ENCODE measurements around the gene NKD1.

Gene NKD1

DNA sequence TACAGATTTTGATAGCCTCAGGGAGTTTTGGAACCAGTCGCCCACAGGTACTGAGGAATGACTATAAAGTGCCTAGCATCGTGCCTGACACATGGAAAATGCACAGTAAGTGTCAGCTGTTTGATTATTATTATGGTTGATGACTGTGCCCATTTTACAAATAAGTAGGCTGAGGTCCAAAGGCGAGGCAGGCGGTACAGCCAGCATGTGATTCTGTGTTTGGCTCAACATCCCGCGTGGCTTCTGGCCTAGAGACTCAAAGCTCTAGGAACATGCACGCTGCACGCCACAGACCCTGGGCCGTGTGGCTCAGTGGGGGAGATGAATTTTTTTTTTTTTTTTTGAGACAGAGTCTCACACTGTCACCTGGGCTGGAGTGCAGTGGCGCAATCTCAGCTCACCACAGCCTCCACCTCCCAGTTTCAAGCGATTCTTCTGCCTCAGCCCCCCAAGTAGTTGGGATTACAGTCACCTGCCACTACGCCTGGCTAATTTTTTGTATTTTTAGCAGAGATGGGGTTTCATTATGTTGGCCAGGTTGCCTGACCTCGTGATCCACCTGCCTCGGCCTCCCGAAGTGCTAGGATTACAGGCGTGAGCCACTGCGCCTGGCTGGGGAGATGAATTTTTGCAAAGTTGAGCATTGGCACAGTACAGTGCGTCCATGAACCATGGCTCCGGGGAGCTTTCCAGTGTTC lies 57.7 kb downstream of the NKD1 start:
- Histone ChIP-seq H3K9me3 (ENCODE audit: control insufficient read depth in 1 of 2, low read length in 2 of 2) (no peaks in the 10 kb centered on the region), H3K27ac (ENCODE audit: low read length) (no peak overlapping the region), H3K36me3 (ENCODE audit: control insufficient read depth in 1 of 2, insufficient read depth in 2 of 2, low read length in 2 of 2) (no peaks in the 10 kb centered on the region), H3K4me1 (ENCODE audit: control insufficient read depth in 1 of 2, insufficient read depth in 2 of 2, low read length in 2 of 2) (peaks cover 9 to 81% of the 10 kb centered on the region in 2 donors), H3K27me3 (ENCODE audit: low read depth, low read length) (no peaks in the 10 kb centered on the region), H3K4me3 (ENCODE audit: low read depth in 1 of 2, low read length in 2 of 2) (no peak overlapping the region)

- H3K4me3 ChIP-seq (ENCODE audit: low read depth in 1 of 2, low read length in 2 of 2) = no peak overlapping the region
- H3K36me3 ChIP-seq (ENCODE audit: control insufficient read depth in 1 of 2, insufficient read depth in 2 of 2, low read length in 2 of 2) = no peaks in the 10 kb centered on the region
- no peaks in the 10 kb centered on the region for H3K27me3 ChIP-seq (ENCODE audit: low read depth, low read length)
- no peak overlapping the region for H3K27ac ChIP-seq (ENCODE audit: low read length)
- H3K9me3 ChIP-seq (ENCODE audit: control insufficient read depth in 1 of 2, low read length in 2 of 2) = no peaks in the 10 kb centered on the region
- peaks cover 9 to 82% of the 10 kb centered on the region in 2 donors for H3K4me1 ChIP-seq (ENCODE audit: control insufficient read depth in 1 of 2, insufficient read depth in 2 of 2, low read length in 2 of 2)
These were observed 58.3 kb downstream of the NKD1 start for GRCh38 chr16:50606431-50607050.

DNA sequence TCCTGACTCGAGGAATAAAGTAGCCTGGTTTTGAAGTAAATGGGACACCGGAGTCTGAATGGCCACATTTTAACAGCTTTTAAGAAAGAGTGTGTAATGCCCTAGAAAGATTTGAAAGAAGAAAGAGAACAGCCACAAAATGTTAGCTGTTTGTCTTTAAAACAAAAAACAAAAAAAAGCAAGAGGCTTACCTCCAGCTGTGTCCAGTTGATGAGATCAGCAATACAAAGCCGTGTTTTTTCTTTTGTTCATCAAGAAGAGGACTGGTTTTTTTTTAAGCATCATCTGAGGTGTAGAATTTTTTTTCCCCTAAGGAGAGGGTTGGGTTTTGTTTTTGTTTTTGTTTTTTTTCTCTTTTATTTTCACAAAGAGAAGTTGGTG lies 58.8 kb downstream of the NKD1 start:
- Histone ChIP-seq H3K4me3 (ENCODE audit: low read depth in 1 of 2, low read length in 2 of 2) (no peak overlapping the region), H3K36me3 (ENCODE audit: control insufficient read depth in 1 of 2, insufficient read depth in 2 of 2, low read length in 2 of 2) (no peaks in the 10 kb centered on the region), H3K9me3 (ENCODE audit: control insufficient read depth in 1 of 2, low read length in 2 of 2) (no peaks in the 10 kb centered on the region), H3K4me1 (ENCODE audit: control insufficient read depth in 1 of 2, insufficient read depth in 2 of 2, low read length in 2 of 2) (peaks cover 7 to 82% of the 10 kb centered on the region in 2 donors), H3K27me3 (ENCODE audit: low read depth, low read length) (no peaks in the 10 kb centered on the region), H3K27ac (ENCODE audit: low read length) (no peak overlapping the region)

GRCh38 chr16:50607447-50607846 lies 59.3 kb downstream of the NKD1 start:
- H3K4me3 ChIP-seq (ENCODE audit: low read depth in 1 of 2, low read length in 2 of 2) = no peak overlapping the region
- H3K27me3 ChIP-seq (ENCODE audit: low read depth, low read length) = no peaks in the 10 kb centered on the region
- no peak overlapping the region for H3K27ac ChIP-seq (ENCODE audit: low read length)
- no peaks in the 10 kb centered on the region for H3K36me3 ChIP-seq (ENCODE audit: control insufficient read depth in 1 of 2, insufficient read depth in 2 of 2, low read length in 2 of 2)
- H3K4me1 ChIP-seq (ENCODE audit: control insufficient read depth in 1 of 2, insufficient read depth in 2 of 2, low read length in 2 of 2) = peaks cover 3 to 81% of the 10 kb centered on the region in 2 donors
- H3K9me3 ChIP-seq (ENCODE audit: control insufficient read depth in 1 of 2, low read length in 2 of 2) = no peaks in the 10 kb centered on the region

DNA sequence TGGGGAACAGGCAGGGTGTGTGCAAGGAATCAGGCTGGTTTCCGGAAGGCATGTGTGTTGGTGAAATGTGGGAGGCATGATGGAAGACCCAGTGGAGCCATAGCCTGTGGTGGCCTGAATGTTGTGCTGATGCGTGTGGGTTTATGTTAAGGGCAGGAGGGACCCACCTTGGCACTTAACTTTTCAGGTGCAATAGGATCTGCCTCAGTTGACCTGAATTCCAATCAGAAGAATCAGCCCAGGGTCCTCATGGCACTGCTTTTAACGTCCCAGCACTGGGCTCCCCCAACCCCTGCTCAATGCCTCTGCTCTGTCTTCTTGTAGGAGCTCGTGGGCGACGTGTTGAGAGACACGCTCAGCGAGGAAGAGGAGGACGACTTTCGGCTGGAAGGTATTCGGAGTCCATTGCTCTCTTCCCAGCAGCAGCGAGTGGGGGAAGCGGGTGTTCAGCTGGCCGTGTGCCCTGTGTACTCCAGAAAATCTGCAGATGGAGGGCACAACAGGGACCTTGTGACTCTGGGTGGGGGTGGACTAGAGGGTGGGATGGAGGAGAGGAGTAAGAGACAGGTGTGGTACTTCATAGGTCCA lies 59.9 kb downstream of the NKD1 start:
- Histone ChIP-seq H3K4me1 (ENCODE audit: control insufficient read depth in 1 of 2, insufficient read depth in 2 of 2, low read length in 2 of 2) (peaks cover 4 to 79% of the 10 kb centered on the region in 2 donors), H3K9me3 (ENCODE audit: control insufficient read depth in 1 of 2, low read length in 2 of 2) (no peaks in the 10 kb centered on the region), H3K36me3 (ENCODE audit: control insufficient read depth in 1 of 2, insufficient read depth in 2 of 2, low read length in 2 of 2) (no peaks in the 10 kb centered on the region), H3K27ac (ENCODE audit: low read length) (no peak overlapping the region), H3K27me3 (ENCODE audit: low read depth, low read length) (no peaks in the 10 kb centered on the region), H3K4me3 (ENCODE audit: low read depth in 1 of 2, low read length in 2 of 2) (no peak overlapping the region)

- Histone ChIP-seq H3K27ac (ENCODE audit: low read length) (peak overlapping the region; percentile 29), H3K4me3 (ENCODE audit: low read depth in 1 of 2, low read length in 2 of 2) (no peak overlapping the region), H3K4me1 (ENCODE audit: control insufficient read depth in 1 of 2, insufficient read depth in 2 of 2, low read length in 2 of 2) (peaks cover 10 to 81% of the 10 kb centered on the region in 2 donors), H3K9me3 (ENCODE audit: control insufficient read depth in 1 of 2, low read length in 2 of 2) (no peaks in the 10 kb centered on the region), H3K36me3 (ENCODE audit: control insufficient read depth in 1 of 2, insufficient read depth in 2 of 2, low read length in 2 of 2) (no peaks in the 10 kb centered on the region), H3K27me3 (ENCODE audit: low read depth, low read length) (no peaks in the 10 kb centered on the region)
These were observed 60.9 kb downstream of the NKD1 start for GRCh38 chr16:50609049-50609448.

DNA sequence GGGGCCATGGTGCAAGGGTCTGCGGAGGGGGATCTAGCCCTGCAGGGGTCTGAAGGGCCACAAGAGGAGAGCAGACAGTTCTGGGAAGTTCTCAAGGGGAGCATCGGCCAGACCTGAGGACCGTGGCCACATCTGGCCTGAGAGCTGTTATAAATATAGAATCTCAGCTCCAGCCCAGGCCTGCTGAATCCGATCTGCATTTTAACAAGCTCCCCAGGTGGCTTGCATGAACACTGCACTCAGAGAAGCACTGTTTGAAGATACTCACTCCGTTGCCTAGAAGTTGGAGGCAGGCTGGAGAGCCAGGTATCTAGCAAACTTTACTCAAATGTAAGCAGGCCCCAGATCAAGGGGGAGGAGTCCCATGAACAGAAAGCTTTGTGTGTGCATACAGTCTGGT lies 61.3 kb downstream of the NKD1 start:
- Histone ChIP-seq H3K4me1 (ENCODE audit: control insufficient read depth in 1 of 2, insufficient read depth in 2 of 2, low read length in 2 of 2) (peaks cover 14 to 79% of the 10 kb centered on the region in 2 donors), H3K27me3 (ENCODE audit: low read depth, low read length) (no peaks in the 10 kb centered on the region), H3K27ac (ENCODE audit: low read length) (peak overlapping the region; percentile 29)

GRCh38 chr16:50610331-50611262 lies 62.4 kb downstream of the NKD1 start:
- Histone ChIP-seq H3K4me1 (ENCODE audit: control insufficient read depth in 1 of 2, insufficient read depth in 2 of 2, low read length in 2 of 2) (peaks cover 16 to 85% of the 10 kb centered on the region in 2 donors), H3K4me3 (ENCODE audit: low read depth in 1 of 2, low read length in 2 of 2) (peak overlapping the region in 1 of 2 donors; percentile 1), H3K27me3 (ENCODE audit: low read depth, low read length) (no peaks in the 10 kb centered on the region), H3K9me3 (ENCODE audit: control insufficient read depth in 1 of 2, low read length in 2 of 2) (no peaks in the 10 kb centered on the region), H3K36me3 (ENCODE audit: control insufficient read depth in 1 of 2, insufficient read depth in 2 of 2, low read length in 2 of 2) (no peaks in the 10 kb centered on the region), H3K27ac (ENCODE audit: low read length) (no peak overlapping the region)

More for the DNA sequence above, 61.3 kb downstream of the NKD1 start:
- H3K9me3 ChIP-seq (ENCODE audit: control insufficient read depth in 1 of 2, low read length in 2 of 2) = no peaks in the 10 kb centered on the region
- H3K36me3 ChIP-seq (ENCODE audit: control insufficient read depth in 1 of 2, insufficient read depth in 2 of 2, low read length in 2 of 2) = no peaks in the 10 kb centered on the region
- no peak overlapping the region for H3K4me3 ChIP-seq (ENCODE audit: low read depth in 1 of 2, low read length in 2 of 2)

GRCh38 chr16:50611332-50611934 lies 63.2 kb downstream of the NKD1 start:
- H3K27ac ChIP-seq (ENCODE audit: low read length) = no peak overlapping the region
- no peaks in the 10 kb centered on the region for H3K36me3 ChIP-seq (ENCODE audit: control insufficient read depth in 1 of 2, insufficient read depth in 2 of 2, low read length in 2 of 2)
- H3K4me3 ChIP-seq (ENCODE audit: low read depth in 1 of 2, low read length in 2 of 2) = no peak overlapping the region
- H3K27me3 ChIP-seq (ENCODE audit: low read depth, low read length) = no peaks in the 10 kb centered on the region
- H3K9me3 ChIP-seq (ENCODE audit: control insufficient read depth in 1 of 2, low read length in 2 of 2) = no peaks in the 10 kb centered on the region
- H3K4me1 ChIP-seq (ENCODE audit: control insufficient read depth in 1 of 2, insufficient read depth in 2 of 2, low read length in 2 of 2) = peaks cover 19 to 93% of the 10 kb centered on the region in 2 donors

GRCh38 chr16:50611995-50612848 lies 64.0 kb downstream of the NKD1 start:
- no peak overlapping the region for H3K27ac ChIP-seq (ENCODE audit: low read length)
- H3K4me1 ChIP-seq (ENCODE audit: control insufficient read depth in 1 of 2, insufficient read depth in 2 of 2, low read length in 2 of 2) = peaks cover 26 to 93% of the 10 kb centered on the region in 2 donors
- no peaks in the 10 kb centered on the region for H3K27me3 ChIP-seq (ENCODE audit: low read depth, low read length)
- no peaks in the 10 kb centered on the region for H3K36me3 ChIP-seq (ENCODE audit: control insufficient read depth in 1 of 2, insufficient read depth in 2 of 2, low read length in 2 of 2)
- H3K9me3 ChIP-seq (ENCODE audit: control insufficient read depth in 1 of 2, low read length in 2 of 2) = no peaks in the 10 kb centered on the region
- H3K4me3 ChIP-seq (ENCODE audit: low read depth in 1 of 2, low read length in 2 of 2) = no peak overlapping the region
